Ovary (tissue), 9 donors: ENCODE measurements around the gene PRR19. TPM values are rescaled to one million over a fixed set of nuclear protein-coding genes. Genes with fewer than 3 reads are reported as not detected.

ENCODE experiments used
- DNase-seq, 5 donors: peaks; one replicate each; pipeline ENCODE4 v3.0.0-alpha.2; 2019 to 2020
- H3K27ac ChIP-seq, 2 donors: fragments of 200-600 bp; one replicate each; pipeline versions ENCODE4 v1.5.1 to v1.8.0; 2019 to 2022
- H3K27me3 ChIP-seq: fragments of 200-600 bp; one replicate; pipeline ENCODE4 v1.8.0; 2022
- H3K36me3 ChIP-seq: fragments of 200-600 bp; sonication (generic); one replicate; pipeline ENCODE4 v1.5.1; 2019
- H3K4me1 ChIP-seq: one replicate; pipeline ENCODE4 v1.8.1; 2013; ENCODE audit warnings: mild to moderate bottlenecking, moderate library complexity; ENCODE audit not compliant: insufficient read depth
- H3K4me3 ChIP-seq: fragments of 200-600 bp; sonication (generic); one replicate; pipeline ENCODE4 v1.5.1; 2017
- H3K9me3 ChIP-seq, 2 donors: fragments of 200-600 bp in 1 of 2; sonication (generic) in 1 of 2; one replicate each; pipeline versions ENCODE4 v1.5.1 to v1.8.1; 2013 to 2019; ENCODE audit warnings: mild to moderate bottlenecking in 1 of 2, moderate library complexity in 1 of 2
- EP300 ChIP-seq: sonication (generic); formaldehyde crosslinking; IDR thresholded peaks from one replicate; pipeline ENCODE4 v1.6.1; 2017; ENCODE audit warnings: antibody characterized with exemption
- POLR2A ChIP-seq: fragments of 450-650 bp; IDR thresholded peaks from one replicate; pipeline ENCODE4 v1.6.1; 2017; ENCODE audit warnings: antibody characterized with exemption, mild to moderate bottlenecking, moderate library complexity
- WGBS, 3 donors: extraction: QIAGEN DNeasy Blood & Tissue Kit in 1 of 3; methylation state at CpG; one replicate each; pipeline versions ENCODE4 v1.1.5 to v1.1.7; 2013 to 2017; 5-methylcytosine and 5-hydroxymethylcytosine counted together
- intact Hi-C, 4 donors: fragments of 100-400 bp; cut with DNase I; formaldehyde crosslinking; loops; one replicate each; pipeline versions ENCODE4 v1.11.0 to v1.15.1; 2022 to 2023
- polyA plus RNA-seq, 2 donors: library from polyadenylated mRNA; stranded (reverse); fragments of 200-250 nt in 1 of 2; fragments of 350-450 nt in 1 of 2; fragmentation: Illumina TruSeq in 1 of 2; extraction: RNeasy Lipid Tissue Mini Kit (QIAGEN cat#74804) in 1 of 2; gene quantifications; one replicate each; pipeline ENCODE4 v1.2.3, GENCODE V29; 2013 to 2014
- total RNA-seq, 7 donors: library from RNA; depleted of rRNA in 2 of 7; stranded (reverse); fragments of >200 nt in 2 of 7; fragmentation: NEBNext Ultra II Directional in 3 of 7; extraction: Animal tissue kit (Norgen Biotek cat#: 25700) in 3 of 7; gene quantifications; one replicate each; pipeline versions ENCODE4 v1.1.0 to v1.2.4, GENCODE V29; 2016 to 2023
- TF ChIP-seq, protein P1 (sequence below), 3 donors: fragments of 450-650 bp in 2 of 3; fragments of 200-600 bp in 1 of 3; IDR thresholded peaks; one replicate each; pipeline versions ENCODE4 v1.5.1 to v1.8.0; 2016 to 2022; ENCODE audit warnings: antibody characterized with exemption in 3 of 3, mild to moderate bottlenecking in 1 of 3
- donor health status: DM: no; HTN: no; CAD: no; lungs with moderate emphysema.
- donor health status: DM: no; HTN: no; CAD: no.
- donor health status: Bipolar disorder and iron deficiency.
- donor health status: DM: yes; HTN: yes; CAD: no.
- donor health status: DM: no; HTN: no; CAD: no.
- donor health status: DM: yes; HTN: yes; CAD: no.

PRR19 gene
- total and polyA plus RNA-seq, 9 donors, result 0.58 to 2.9 (median 0.77) TPM; not detected in 2

DNA sequence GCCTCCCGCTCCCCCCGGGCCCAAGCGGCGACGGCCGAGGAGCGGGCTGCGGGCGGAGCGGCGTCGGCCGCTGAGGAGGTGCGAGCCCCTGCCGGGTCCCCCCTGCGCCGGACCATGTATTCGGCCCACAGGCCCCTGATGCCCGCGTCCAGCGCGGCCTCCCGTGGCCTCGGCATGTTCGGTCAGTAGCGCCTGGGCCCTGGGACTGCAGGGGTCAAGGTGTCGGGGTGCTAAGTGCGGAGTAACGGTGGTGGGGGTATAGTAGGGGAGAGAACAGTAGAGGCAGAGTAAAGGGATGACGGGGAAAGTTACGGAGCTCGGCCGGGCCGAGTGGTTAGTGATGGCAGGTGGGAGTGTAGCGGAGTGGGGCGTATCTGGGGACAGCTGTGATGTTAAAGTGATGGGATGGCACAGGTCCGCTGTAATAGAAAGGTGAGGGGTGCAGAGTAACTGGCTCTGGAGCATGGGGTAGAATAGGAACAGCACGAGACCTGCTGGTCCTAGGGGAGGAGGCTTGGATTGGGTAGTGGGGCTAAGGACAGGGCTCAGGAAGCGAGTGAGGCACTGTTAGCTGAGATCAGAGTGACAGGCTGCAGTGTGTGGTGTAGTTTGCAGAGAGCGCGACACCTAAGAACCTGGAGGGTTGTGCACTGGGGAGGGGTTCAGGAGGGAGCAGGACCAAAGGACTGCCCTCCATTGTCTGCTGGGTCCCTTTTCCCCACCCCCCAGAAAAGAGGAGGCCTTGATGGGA is 17.2 kb upstream of the PRR19 start:
- TF ChIP-seq EP300 (no peak), POLR2A (no peak)
- TF ChIP-seq, protein P1, sequence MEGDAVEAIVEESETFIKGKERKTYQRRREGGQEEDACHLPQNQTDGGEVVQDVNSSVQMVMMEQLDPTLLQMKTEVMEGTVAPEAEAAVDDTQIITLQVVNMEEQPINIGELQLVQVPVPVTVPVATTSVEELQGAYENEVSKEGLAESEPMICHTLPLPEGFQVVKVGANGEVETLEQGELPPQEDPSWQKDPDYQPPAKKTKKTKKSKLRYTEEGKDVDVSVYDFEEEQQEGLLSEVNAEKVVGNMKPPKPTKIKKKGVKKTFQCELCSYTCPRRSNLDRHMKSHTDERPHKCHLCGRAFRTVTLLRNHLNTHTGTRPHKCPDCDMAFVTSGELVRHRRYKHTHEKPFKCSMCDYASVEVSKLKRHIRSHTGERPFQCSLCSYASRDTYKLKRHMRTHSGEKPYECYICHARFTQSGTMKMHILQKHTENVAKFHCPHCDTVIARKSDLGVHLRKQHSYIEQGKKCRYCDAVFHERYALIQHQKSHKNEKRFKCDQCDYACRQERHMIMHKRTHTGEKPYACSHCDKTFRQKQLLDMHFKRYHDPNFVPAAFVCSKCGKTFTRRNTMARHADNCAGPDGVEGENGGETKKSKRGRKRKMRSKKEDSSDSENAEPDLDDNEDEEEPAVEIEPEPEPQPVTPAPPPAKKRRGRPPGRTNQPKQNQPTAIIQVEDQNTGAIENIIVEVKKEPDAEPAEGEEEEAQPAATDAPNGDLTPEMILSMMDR (IDR thresholded peaks at IDR 0.05), result no peak
- Histone ChIP-seq H3K27ac (peak overlapping the region; percentile 78 to 86), H3K9me3 (no peaks in the 10 kb centered on the region), H3K27me3 (no peaks in the 10 kb centered on the region), H3K4me3 (peak overlapping the region; percentile 64), H3K4me1 (peaks cover 31% of the 10 kb centered on the region), H3K36me3 (no peaks in the 10 kb centered on the region)
- DNase-seq, result peak in 4 of 5 donors; percentile 55 to 75 (median 72)
- intact Hi-C loops, result loop anchor here in 2 of 4 donors (5.0 kb wide), 1 partner anchor 37 kb away; no protein-coding TSS in a partner anchor
- WGBS, 3 donors, result 4% methylated on average over 29 to 40 of the region's 41 CpGs

DNA sequence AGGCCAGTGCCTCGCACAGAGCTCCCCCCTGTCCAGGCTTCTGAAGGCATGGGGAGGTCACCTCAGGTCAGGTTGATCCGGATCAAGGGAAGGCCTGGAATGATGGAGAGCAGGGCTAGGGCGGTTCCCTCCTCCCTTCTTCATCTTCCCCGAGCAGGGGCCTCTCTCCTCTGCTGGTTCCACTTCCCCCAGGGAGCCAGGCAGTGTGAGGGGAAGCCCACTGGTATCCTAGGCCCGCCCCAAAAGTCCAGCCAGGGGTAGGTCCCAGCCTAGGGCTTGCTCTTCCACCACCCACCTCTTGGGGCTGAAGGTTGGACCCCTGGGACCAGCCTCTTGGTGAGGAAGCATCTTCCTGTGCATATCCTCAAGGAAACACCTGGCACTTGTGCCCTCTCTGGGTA is 16.4 kb upstream of the PRR19 start:
- intact Hi-C loops, result loop anchor here in 2 of 4 donors (5.0 kb wide), 1 partner anchor 38 kb away; no protein-coding TSS in a partner anchor
- Histone ChIP-seq H3K9me3 (no peaks in the 10 kb centered on the region), H3K27ac (peak overlapping the region; percentile 78 to 86), H3K4me3 (peak overlapping the region; percentile 64), H3K4me1 (peaks cover 31% of the 10 kb centered on the region), H3K27me3 (no peaks in the 10 kb centered on the region), H3K36me3 (no peaks in the 10 kb centered on the region)
- WGBS, 3 donors, result 31 to 34% (median 34%) methylated on average over 5 of the region's 5 CpGs
- peak in 4 of 5 donors; percentile 43 to 54 (median 53) for DNase-seq
- TF ChIP-seq, protein P1 (IDR thresholded peaks at IDR 0.05), result no peak
- no peak for TF ChIP-seq EP300
- TF ChIP-seq POLR2A, result no peak

DNA sequence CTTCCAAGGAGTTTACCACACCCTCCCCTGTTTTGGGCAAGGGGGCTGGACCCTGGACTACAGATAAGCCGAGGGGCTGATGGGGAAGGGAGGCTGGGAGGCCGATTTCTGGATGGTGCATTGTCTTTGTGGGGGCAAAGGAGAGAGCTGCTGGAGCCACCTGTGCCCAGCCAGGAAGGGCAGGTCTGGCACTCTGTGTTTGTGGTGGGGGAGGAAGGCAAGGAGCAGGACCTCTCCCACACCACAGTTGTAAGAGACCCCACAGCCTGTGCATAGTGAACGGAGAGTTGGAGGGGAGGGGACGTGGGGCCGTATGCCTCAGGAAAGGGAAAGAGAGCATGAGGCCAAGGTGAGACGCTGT is 16.0 kb upstream of the PRR19 start:
- peaks cover 31% of the 10 kb centered on the region for H3K4me1 ChIP-seq
- H3K36me3 ChIP-seq, result no peaks in the 10 kb centered on the region
- peak in 1 of 5 donors; percentile 39 for DNase-seq
- no peaks in the 10 kb centered on the region for H3K9me3 ChIP-seq
- H3K4me3 ChIP-seq, result peak overlapping the region; percentile 17
- WGBS, 3 donors, result 10 to 20% (median 12%) methylated on average over 6 of the region's 6 CpGs
- no peak for TF ChIP-seq POLR2A
- TF ChIP-seq EP300, result no peak
- TF ChIP-seq, protein P1 (IDR thresholded peaks at IDR 0.05), result no peak
- intact Hi-C loops, result loop anchor here in 2 of 4 donors (5.0 kb wide), 1 partner anchor 39 kb away; no protein-coding TSS in a partner anchor
- H3K27ac ChIP-seq, result peak overlapping the region; percentile 78 to 86
- H3K27me3 ChIP-seq, result no peaks in the 10 kb centered on the region

DNA sequence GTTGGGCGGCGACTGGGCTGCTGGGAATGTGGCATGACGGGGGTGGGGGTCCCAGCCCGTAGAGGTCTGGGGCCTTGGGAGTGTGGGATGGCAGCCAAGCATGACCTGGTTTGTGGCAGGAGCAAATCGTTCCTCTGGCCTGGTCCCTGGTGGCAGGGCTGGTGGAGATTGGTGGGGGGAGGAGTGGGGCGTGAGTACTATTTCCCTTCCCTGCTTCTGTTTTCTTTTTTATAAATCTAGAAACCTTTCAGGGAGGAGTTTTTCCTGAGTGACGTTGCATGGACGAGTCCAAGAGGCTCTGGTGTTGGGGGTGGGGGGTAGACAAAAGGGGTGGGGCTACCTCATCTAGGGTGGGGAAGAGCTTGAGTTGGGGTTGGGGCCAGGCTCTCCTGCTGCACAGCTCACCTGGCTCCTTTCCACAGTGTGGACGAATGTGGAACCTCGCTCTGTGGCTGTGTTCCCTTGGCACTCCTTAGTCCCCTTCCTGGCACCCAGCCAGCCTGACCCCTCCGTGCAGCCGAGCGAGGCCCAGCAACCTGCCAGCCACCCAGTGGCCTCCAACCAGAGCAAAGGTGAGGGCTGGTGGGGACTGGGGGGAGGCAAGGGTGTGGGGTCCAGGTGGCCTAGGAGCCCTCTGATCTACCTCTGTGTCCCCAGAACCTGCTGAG is 15.4 kb upstream of the PRR19 start:
- no peaks in the 10 kb centered on the region for H3K9me3 ChIP-seq
- peak overlapping the region; percentile 78 to 86 for H3K27ac ChIP-seq
- TF ChIP-seq EP300, result no peak
- TF ChIP-seq, protein P1 (IDR thresholded peaks at IDR 0.05), result no peak
- no peak for TF ChIP-seq POLR2A
- H3K27me3 ChIP-seq, result no peaks in the 10 kb centered on the region
- peaks cover 28% of the 10 kb centered on the region for H3K4me1 ChIP-seq
- peak overlapping the region; percentile 17 for H3K4me3 ChIP-seq
- no peaks in the 10 kb centered on the region for H3K36me3 ChIP-seq
- 13 to 16% (median 14%) methylated on average over 13 of the region's 13 CpGs for WGBS, 3 donors
- intact Hi-C loops, result loop anchor here in 2 of 4 donors (5.0 kb wide), 1 partner anchor 39 kb away; no protein-coding TSS in a partner anchor
- peak; percentile 67 to 85 (median 79) for DNase-seq
